ENCODE results near the gene SLC4A3.

DNA sequence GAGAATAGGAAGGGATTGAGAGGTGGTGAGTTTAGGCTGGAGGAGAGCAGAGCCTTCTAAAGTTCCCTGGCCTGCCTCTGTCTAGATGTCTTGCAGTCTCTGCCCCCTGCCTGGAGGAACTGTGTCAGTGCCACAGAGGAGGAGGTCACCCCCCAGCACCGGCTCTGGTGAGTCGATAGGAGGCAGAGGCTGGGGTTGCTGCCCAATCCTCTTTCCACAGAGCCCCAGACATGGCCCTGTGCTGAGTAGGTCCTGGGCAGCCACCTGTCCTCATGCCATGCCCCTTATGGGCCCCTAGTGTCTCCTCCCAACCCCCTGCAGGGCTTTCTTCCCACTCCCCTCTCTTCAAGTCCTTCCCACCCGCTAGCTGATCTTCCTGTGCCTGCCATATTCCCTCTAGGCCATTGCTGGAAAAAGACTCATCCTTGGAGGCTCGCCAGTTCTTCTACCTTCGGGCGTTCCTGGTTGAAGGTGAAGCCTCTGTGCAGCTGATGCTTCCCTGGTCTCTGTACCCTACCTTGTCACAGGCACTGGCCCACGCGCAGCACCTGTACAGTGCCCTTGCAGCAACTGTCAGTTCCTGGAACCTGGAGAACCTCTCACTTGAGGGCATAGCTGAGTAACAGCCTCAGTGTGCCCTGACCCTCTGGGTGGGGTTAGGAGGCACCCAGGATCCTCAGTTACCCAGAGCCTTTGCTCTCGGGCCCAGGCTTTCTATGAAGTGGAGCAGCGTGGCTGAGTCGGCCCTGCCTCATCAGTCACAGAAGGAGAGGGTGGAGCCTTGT lies 13.2 kb upstream of the SLC4A3 start:
- TF ChIP-seq, protein P1, sequence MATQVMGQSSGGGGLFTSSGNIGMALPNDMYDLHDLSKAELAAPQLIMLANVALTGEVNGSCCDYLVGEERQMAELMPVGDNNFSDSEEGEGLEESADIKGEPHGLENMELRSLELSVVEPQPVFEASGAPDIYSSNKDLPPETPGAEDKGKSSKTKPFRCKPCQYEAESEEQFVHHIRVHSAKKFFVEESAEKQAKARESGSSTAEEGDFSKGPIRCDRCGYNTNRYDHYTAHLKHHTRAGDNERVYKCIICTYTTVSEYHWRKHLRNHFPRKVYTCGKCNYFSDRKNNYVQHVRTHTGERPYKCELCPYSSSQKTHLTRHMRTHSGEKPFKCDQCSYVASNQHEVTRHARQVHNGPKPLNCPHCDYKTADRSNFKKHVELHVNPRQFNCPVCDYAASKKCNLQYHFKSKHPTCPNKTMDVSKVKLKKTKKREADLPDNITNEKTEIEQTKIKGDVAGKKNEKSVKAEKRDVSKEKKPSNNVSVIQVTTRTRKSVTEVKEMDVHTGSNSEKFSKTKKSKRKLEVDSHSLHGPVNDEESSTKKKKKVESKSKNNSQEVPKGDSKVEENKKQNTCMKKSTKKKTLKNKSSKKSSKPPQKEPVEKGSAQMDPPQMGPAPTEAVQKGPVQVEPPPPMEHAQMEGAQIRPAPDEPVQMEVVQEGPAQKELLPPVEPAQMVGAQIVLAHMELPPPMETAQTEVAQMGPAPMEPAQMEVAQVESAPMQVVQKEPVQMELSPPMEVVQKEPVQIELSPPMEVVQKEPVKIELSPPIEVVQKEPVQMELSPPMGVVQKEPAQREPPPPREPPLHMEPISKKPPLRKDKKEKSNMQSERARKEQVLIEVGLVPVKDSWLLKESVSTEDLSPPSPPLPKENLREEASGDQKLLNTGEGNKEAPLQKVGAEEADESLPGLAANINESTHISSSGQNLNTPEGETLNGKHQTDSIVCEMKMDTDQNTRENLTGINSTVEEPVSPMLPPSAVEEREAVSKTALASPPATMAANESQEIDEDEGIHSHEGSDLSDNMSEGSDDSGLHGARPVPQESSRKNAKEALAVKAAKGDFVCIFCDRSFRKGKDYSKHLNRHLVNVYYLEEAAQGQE (IDR thresholded peaks at IDR 0.05; ENCODE audit: low read depth, low read length): no peak
- TF ChIP-seq CTCF (IDR thresholded peaks at IDR 0.05): no peak
